GM23338 (cell line): ENCODE data around the gene TOB2. TPM values are rescaled to one million over a fixed set of nuclear protein-coding genes. Genes with fewer than 3 reads are reported as not detected.

Source experiments
- CREB1 ChIP-seq: fragments of 250-450 bp; sonication (Bioruptor Pico); IDR thresholded peaks from 2 replicates; pipeline ENCODE4 v1.5.0; 2020; ENCODE audit warnings: low read depth, mild to moderate bottlenecking, moderate library complexity
- CTCF ChIP-seq, 2 experiments: fragments of 200-600 bp in 1 of 2; sonication (generic) in 1 of 2; conservative IDR thresholded peaks; 2 replicates each; pipeline versions ENCODE4 v1.5.1 to v1.6.1; 2016 to 2017; ENCODE audit warnings: antibody characterized with exemption in 2 of 2, low read depth in 2 of 2, mild to moderate bottlenecking in 2 of 2, moderate library complexity in 1 of 2
- EZH2phosphoT487 ChIP-seq: fragments of 200-600 bp; sonication (generic); IDR thresholded peaks from one replicate; pipeline ENCODE4 v1.8.1; 2018; ENCODE audit warnings: antibody characterized with exemption; ENCODE audit not compliant: unreplicated experiment
- JUNB ChIP-seq: IDR thresholded peaks from one replicate; pipeline ENCODE4 v1.6.1; 2016; ENCODE audit warnings: antibody characterized with exemption; ENCODE audit not compliant: unreplicated experiment
- NANOG ChIP-seq: IDR thresholded peaks from 2 replicates; pipeline ENCODE4 v1.6.1; 2016; ENCODE audit warnings: antibody characterized with exemption, borderline replicate concordance
- POLR2AphosphoS5 ChIP-seq: IDR thresholded peaks from 2 replicates; pipeline ENCODE4 v1.6.1; 2016; ENCODE audit warnings: antibody characterized with exemption, low read depth
- STAT1 ChIP-seq: IDR thresholded peaks from one replicate; pipeline ENCODE4 v1.6.1; 2016; ENCODE audit warnings: antibody characterized with exemption; ENCODE audit not compliant: unreplicated experiment
- ZNF114 ChIP-seq: fragments of 250-450 bp; sonication (Bioruptor Pico); IDR thresholded peaks from 2 replicates; pipeline ENCODE4 v1.5.0; 2020; ENCODE audit warnings: mild to moderate bottlenecking, moderate library complexity
- ZNF331 ChIP-seq: fragments of 250-450 bp; sonication (Bioruptor Pico); IDR thresholded peaks from 2 replicates; pipeline ENCODE4 v1.5.0; 2020; ENCODE audit warnings: low read depth, mild to moderate bottlenecking, moderate library complexity
- ZNF462 ChIP-seq: fragments of 250-450 bp; sonication (Bioruptor Pico); IDR thresholded peaks from 2 replicates; pipeline ENCODE4 v1.5.0; 2020; ENCODE audit warnings: mild to moderate bottlenecking, moderate library complexity
- polyA plus RNA-seq: library from polyadenylated mRNA; unstranded; fragments of >200 nt; fragmentation: Nextera tagmentation; extraction: Ambion mirVana; gene quantifications from 2 replicates; pipeline ENCODE4 v1.2.1, GENCODE V29; 2016
- total RNA-seq: library from RNA; depleted of rRNA; stranded (reverse); fragments of >200 nt; shearing (Covaris generic); gene quantifications from 2 replicates; pipeline ENCODE4 v1.2.3, GENCODE V29; 2014

Gene TOB2
- total and polyA plus RNA-seq, 2 experiments from 2014 or later = 27.3 to 47.2 TPM

- TF ChIP-seq ZNF462 (CRISPR knock-in tag) (no peak), ZNF114 (CRISPR knock-in tag) (no peak), ZNF331 (CRISPR knock-in tag) (no peak), EZH2phosphoT487 (no peak), NANOG (no peak), CTCF (conservative IDR thresholded peaks at IDR 0.05; ENCODE audit: low read depth in 2 of 2) (no peak), JUNB (no peak), CREB1 (CRISPR knock-in tag) (no peak), POLR2AphosphoS5 (no peak), STAT1 (no peak)
Measured at GRCh38 chr22:41429951-41430332, 16.7 kb downstream of the TOB2 start (continued).
